Measurements from ENCODE around the gene CHCHD10.

CHCHD10 gene

GRCh38 chr22:23781511-23782183 is 13.9 kb upstream of the CHCHD10 start:
- Histone ChIP-seq H3K4me1 (peaks cover 78% of the 10 kb centered on the region), H3K27me3 (no peaks in the 10 kb centered on the region), H3K27ac (peak overlapping the region; percentile 100), H3K9me3 (no peaks in the 10 kb centered on the region), H3K4me2 (0 out of 2 replicates have a peak overlapping the region, but pooled peaks have one; percentile 84), H3K36me3 (peaks cover 52% of the 10 kb centered on the region), H3K4me3 (no peak overlapping the region), H3K9ac (peak overlapping the region; percentile 6; the same call in 1 of the 2 replicates), H4K20me1 (no peaks in the 10 kb centered on the region)
- no peak for TF ChIP-seq Cebpa-rat (IDR thresholded peaks at IDR 0.05)

DNA sequence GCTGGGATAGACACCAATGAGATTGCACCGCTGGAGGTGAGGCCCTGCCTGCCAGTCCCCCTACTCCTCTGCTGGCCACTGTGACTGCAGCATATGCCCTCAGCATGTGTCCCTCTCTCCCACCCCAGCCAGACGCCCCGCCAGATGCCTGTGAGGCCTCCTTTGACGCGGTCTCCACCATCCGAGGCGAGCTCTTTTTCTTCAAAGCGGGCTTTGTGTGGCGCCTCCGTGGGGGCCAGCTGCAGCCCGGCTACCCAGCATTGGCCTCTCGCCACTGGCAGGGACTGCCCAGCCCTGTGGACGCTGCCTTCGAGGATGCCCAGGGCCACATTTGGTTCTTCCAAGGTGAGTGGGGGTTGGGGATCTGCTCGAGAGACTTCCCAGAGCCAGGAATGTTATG is 13.3 kb upstream of the CHCHD10 start:
- peaks cover 52% of the 10 kb centered on the region for H3K36me3 ChIP-seq
- no peaks in the 10 kb centered on the region for H3K27me3 ChIP-seq
- no peak overlapping the region for H3K4me2 ChIP-seq
- H3K9me3 ChIP-seq, result no peaks in the 10 kb centered on the region
- peaks cover 78% of the 10 kb centered on the region for H3K4me1 ChIP-seq
- TF ChIP-seq Cebpa-rat (IDR thresholded peaks at IDR 0.05), result no peak
- H4K20me1 ChIP-seq, result peaks cover 4% of the 10 kb centered on the region
- peak overlapping the region; percentile 30; the same call in 1 of the 2 replicates for H3K27ac ChIP-seq
- H3K4me3 ChIP-seq, result no peak overlapping the region
- peak overlapping the region; percentile 6; the same call in 1 of the 2 replicates for H3K9ac ChIP-seq

DNA sequence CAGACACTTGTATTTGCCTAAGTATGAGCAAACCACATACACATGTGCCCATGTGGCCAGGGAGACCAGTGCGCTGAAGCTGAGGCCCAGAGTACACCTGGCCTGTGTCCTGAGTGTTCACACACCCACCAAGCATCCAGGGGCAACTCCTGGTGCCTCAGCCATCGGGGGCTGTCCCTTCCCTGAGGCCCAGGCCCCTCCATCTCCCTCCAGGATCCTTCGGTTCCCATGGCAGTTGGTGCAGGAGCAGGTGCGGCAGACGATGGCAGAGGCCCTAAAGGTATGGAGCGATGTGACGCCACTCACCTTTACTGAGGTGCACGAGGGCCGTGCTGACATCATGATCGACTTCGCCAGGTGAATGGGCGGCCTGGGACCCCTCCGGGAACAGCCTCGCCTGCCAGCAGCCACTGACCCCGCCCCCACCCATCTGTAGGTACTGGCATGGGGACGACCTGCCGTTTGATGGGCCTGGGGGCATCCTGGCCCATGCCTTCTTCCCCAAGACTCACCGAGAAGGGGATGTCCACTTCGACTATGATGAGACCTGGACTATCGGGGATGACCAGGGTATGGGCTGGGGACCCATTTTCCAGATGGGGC is 12.5 kb upstream of the CHCHD10 start:
- no peak overlapping the region for H3K4me3 ChIP-seq
- peaks cover 52% of the 10 kb centered on the region for H3K36me3 ChIP-seq
- peaks cover 78% of the 10 kb centered on the region for H3K4me1 ChIP-seq
- H3K27me3 ChIP-seq, result no peaks in the 10 kb centered on the region
- H3K4me2 ChIP-seq, result no peak overlapping the region
- peaks cover 6% of the 10 kb centered on the region for H4K20me1 ChIP-seq
- H3K27ac ChIP-seq, result no peak overlapping the region
- H3K9me3 ChIP-seq, result no peaks in the 10 kb centered on the region
- no peak for TF ChIP-seq Cebpa-rat (IDR thresholded peaks at IDR 0.05)
- H3K9ac ChIP-seq, result no peak overlapping the region

GRCh38 chr22:23779731-23780130 is 12.0 kb upstream of the CHCHD10 start:
- Histone ChIP-seq H3K4me1 (peaks cover 78% of the 10 kb centered on the region), H3K9me3 (no peaks in the 10 kb centered on the region), H3K9ac (no peak overlapping the region), H4K20me1 (peaks cover 6% of the 10 kb centered on the region), H3K27me3 (no peaks in the 10 kb centered on the region), H3K4me2 (no peak overlapping the region), H3K27ac (no peak overlapping the region), H3K4me3 (no peak overlapping the region), H3K36me3 (peaks cover 52% of the 10 kb centered on the region)
- no peak for TF ChIP-seq Cebpa-rat (IDR thresholded peaks at IDR 0.05)

DNA sequence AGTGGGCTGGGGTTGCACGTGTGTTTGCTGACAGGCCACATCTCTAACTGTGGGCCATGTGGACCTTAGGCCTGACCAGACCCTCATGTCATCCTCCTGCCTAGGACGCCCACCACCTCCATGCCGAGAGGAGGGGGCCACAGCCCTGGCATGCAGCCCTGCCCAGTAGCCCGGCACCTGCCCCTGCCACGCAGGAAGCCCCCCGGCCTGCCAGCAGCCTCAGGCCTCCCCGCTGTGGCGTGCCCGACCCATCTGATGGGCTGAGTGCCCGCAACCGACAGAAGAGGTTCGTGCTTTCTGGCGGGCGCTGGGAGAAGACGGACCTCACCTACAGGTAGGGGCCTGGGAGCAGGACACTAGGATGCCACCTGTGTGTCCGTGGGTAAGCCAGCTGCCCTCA is 11.3 kb upstream of the CHCHD10 start:
- no peak overlapping the region for H3K4me3 ChIP-seq
- no peak for TF ChIP-seq Cebpa-rat (IDR thresholded peaks at IDR 0.05)
- H3K4me2 ChIP-seq, result no peak overlapping the region
- H3K9ac ChIP-seq, result no peak overlapping the region
- no peaks in the 10 kb centered on the region for H3K27me3 ChIP-seq
- no peaks in the 10 kb centered on the region for H3K9me3 ChIP-seq
- H4K20me1 ChIP-seq, result peaks cover 6% of the 10 kb centered on the region
- H3K4me1 ChIP-seq, result peaks cover 78% of the 10 kb centered on the region
- peaks cover 52% of the 10 kb centered on the region for H3K36me3 ChIP-seq
- no peak overlapping the region for H3K27ac ChIP-seq

DNA sequence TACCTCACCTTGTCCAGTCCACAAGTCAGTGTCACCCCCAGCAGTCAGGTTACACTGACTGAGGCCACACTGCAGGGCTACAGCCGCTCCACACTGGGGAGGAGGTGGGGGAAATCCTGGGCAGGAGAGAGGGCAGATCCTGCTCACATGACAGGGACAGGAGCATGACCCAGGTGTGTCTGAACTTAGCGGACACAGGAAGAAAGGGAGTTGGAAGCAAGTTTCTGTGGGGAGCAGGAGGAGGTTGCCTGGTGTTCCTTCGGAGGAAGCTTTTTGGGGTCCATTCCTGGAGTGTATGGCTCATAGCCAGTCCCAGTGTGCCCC is 10.8 kb upstream of the CHCHD10 start:
- H3K27me3 ChIP-seq, result no peaks in the 10 kb centered on the region
- peaks cover 6% of the 10 kb centered on the region for H4K20me1 ChIP-seq
- no peak overlapping the region for H3K4me2 ChIP-seq
- TF ChIP-seq Cebpa-rat (IDR thresholded peaks at IDR 0.05), result no peak
- no peak overlapping the region for H3K4me3 ChIP-seq
- H3K36me3 ChIP-seq, result peaks cover 50% of the 10 kb centered on the region
- no peaks in the 10 kb centered on the region for H3K9me3 ChIP-seq
- H3K4me1 ChIP-seq, result peaks cover 78% of the 10 kb centered on the region
- no peak overlapping the region for H3K9ac ChIP-seq
- 0 out of 2 replicates have a peak overlapping the region, but pooled peaks have one; percentile 63 for H3K27ac ChIP-seq

DNA sequence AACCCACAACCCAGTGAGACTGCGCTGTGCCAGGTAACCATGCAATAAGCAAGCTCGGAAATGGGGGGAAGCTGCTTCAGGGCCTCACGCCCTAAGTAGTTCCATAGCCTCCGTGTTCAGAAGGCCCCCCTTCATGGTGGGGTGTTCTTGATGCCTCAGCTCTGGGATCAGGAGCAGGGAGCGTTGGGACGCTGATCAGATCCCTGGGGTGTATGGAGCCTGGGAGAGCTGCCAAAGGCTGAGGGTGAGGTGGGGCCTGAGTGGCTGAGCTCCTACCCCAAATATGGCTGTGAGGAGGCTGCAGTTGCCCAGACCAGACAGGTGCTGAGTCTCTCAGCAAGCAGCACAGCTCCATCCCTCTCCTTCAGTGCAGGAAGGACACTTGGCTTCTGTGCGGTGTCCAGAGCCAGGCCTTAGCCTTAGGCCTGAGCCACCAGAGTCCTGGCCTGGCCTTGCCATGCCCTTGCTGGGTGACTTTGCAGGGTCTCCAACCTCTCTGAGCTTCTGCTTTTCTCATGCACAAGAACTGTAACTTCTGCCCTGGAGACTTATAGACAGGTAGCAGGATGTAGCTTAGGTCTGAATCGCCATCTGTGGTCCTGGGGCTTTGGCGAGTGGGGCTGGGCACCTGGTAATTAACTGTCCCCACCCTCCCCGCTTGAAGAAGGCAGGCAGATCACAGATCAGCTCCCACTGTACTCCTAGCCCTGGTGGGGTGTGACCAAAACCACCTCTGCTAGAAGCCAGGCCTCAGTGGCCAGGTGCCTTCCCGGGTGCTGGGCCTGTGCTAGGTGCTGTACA is 10.2 kb upstream of the CHCHD10 start:
- Histone ChIP-seq H3K4me2 (peak overlapping the region; percentile 55; the same call in 1 of the 2 replicates), H3K36me3 (peaks cover 44% of the 10 kb centered on the region), H3K9me3 (no peaks in the 10 kb centered on the region), H3K27ac (peak overlapping the region; percentile 63), H3K9ac (no peak overlapping the region), H3K27me3 (no peaks in the 10 kb centered on the region), H3K4me3 (no peak overlapping the region), H4K20me1 (peaks cover 6% of the 10 kb centered on the region), H3K4me1 (peaks cover 78% of the 10 kb centered on the region)
- no peak for TF ChIP-seq Cebpa-rat (IDR thresholded peaks at IDR 0.05)

DNA sequence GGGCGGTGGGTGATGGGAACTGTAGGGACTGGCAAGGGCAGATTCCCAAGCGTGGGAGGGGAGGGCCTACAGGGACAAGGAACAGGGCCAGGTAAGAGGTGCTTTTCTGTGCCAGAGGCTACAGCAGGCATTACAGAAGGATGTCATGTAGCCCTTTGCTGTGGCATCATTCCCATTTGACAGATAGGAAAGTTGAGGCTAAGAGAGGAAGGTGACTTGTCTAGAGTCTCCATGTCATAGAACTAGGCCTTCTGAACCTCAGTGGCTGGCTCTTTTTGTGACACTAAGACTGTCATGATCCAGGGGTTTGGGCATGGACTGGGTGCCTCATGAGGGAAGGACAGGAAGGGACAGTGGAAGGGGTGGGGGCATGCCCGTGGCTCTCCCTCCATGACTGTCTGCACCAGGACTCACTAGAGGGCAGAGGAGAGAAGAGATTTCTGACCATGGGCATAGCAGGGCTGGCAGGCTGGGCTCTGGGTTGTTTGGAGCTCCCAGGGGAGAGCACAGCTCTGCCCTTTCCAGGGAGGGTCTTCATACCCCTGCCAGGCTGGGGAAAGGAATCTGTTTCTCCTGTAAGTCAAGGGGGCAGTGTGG is 8.1 kb upstream of the CHCHD10 start:
- Histone ChIP-seq H3K9me3 (no peaks in the 10 kb centered on the region), H3K27ac (peak overlapping the region; percentile 59), H3K36me3 (peaks cover 23% of the 10 kb centered on the region), H3K4me3 (no peak overlapping the region), H3K27me3 (no peaks in the 10 kb centered on the region), H3K4me2 (peak overlapping the region; percentile 99), H3K4me1 (peaks cover 75% of the 10 kb centered on the region), H4K20me1 (peaks cover 6% of the 10 kb centered on the region), H3K9ac (0 out of 2 replicates have a peak overlapping the region, but pooled peaks have one; percentile 10)
- TF ChIP-seq Cebpa-rat (IDR thresholded peaks at IDR 0.05), result no peak

DNA sequence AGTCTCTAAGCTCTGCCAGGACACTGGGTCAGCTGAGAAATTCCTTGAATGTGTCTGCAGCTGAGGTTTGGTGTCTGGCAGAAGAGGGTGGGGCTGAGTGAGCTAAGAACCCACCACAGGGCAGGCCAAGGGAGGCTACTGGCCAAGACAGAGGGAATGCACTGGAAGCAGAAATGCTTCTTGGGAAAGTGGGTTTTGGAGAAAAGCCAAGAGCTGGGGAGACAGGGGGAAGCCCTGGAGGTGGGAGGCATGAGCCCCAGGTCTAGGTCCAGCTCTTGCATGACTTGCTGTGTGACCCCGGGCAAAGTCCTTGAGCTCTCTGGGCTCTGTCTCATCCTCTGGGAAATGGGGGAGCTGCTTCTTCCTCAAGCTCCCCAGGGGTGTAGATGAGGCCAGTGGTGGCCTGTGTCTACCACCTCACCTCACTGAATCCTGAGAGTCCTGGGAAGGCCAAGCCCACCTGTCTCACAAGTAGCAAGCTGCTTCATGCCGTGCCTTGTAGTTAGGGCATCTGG is 7.2 kb upstream of the CHCHD10 start:
- Histone ChIP-seq H3K4me2 (peak overlapping the region; percentile 99), H3K9me3 (no peaks in the 10 kb centered on the region), H3K36me3 (peaks cover 14% of the 10 kb centered on the region), H4K20me1 (peaks cover 6% of the 10 kb centered on the region), H3K4me3 (no peak overlapping the region), H3K27me3 (no peaks in the 10 kb centered on the region), H3K4me1 (peaks cover 84% of the 10 kb centered on the region), H3K27ac (peak overlapping the region; percentile 59), H3K9ac (peak overlapping the region; percentile 10; the same call in 1 of the 2 replicates)
- no peak for TF ChIP-seq Cebpa-rat (IDR thresholded peaks at IDR 0.05)
